ENCODE measurements around the gene NTHL1. TPM values are rescaled to one million over a fixed set of nuclear protein-coding genes. Genes with fewer than 3 reads are reported as not detected.

Gene NTHL1
- 10 to 100 TPM; 21.0 to 41.2 (median 26.9) TPM for polyA plus RNA-seq (ENCODE audit: insufficient read depth in 1 of 5, insufficient read length in 5 of 5, low replicate concordance in 1 of 5)
- long read RNA-seq, donor 1, transcript NTHL1-201 (6 exons, 1,067 nt): major isoform, 22 of 33 reads
- long read RNA-seq, donor 1, partial matches to known transcripts: 0 of 33 reads
- long read RNA-seq, donor 1, other reads (novel, unspliced or antisense): 0 of 33 reads
- long read RNA-seq, donor 2, transcript NTHL1-201 (6 exons, 1,067 nt): major isoform, 5 of 75 reads
- long read RNA-seq, donor 2, partial matches to known transcripts: 35 of 75 reads
- long read RNA-seq, donor 2, other reads (novel, unspliced or antisense): 29 of 75 reads
- long read RNA-seq, donor 3, transcript NTHL1-203 (2 exons, 564 nt): minor isoform, 5 of 24 reads
- long read RNA-seq, donor 3, transcript NTHL1-201 (6 exons, 1,067 nt): major isoform, 11 of 24 reads
- long read RNA-seq, donor 3, partial matches to known transcripts: 0 of 24 reads
- long read RNA-seq, donor 3, other reads (novel, unspliced or antisense): 0 of 24 reads
- long read RNA-seq, donor 4, transcript NTHL1-201 (6 exons, 1,067 nt): major isoform, 10 of 17 reads
- long read RNA-seq, donor 4, partial matches to known transcripts: 0 of 17 reads
- long read RNA-seq, donor 4, other reads (novel, unspliced or antisense): 0 of 17 reads
- long read RNA-seq, donor 5, transcript NTHL1-201 (6 exons, 1,067 nt): major isoform, 22 of 30 reads
- long read RNA-seq, donor 5, partial matches to known transcripts: 0 of 30 reads
- long read RNA-seq, donor 5, other reads (novel, unspliced or antisense): 0 of 30 reads
- long read RNA-seq, donor 6, transcript NTHL1-201 (6 exons, 1,067 nt): major isoform, 37 of 58 reads
- long read RNA-seq, donor 6, transcript NTHL1-210 (1 exons, 911 nt): minor isoform, 7 of 58 reads
- long read RNA-seq, donor 6, partial matches to known transcripts: 7 of 58 reads
- long read RNA-seq, donor 6, other reads (novel, unspliced or antisense): 0 of 58 reads
- long read RNA-seq, donor 7, transcript NTHL1-201 (6 exons, 1,067 nt): major isoform, 10 of 18 reads
- long read RNA-seq, donor 7, partial matches to known transcripts: 0 of 18 reads
- long read RNA-seq, donor 7, other reads (novel, unspliced or antisense): 0 of 18 reads
- long read RNA-seq, donor 8, transcript NTHL1-201 (6 exons, 1,067 nt): major isoform, 9 of 11 reads
- long read RNA-seq, donor 8, partial matches to known transcripts: 0 of 11 reads
- long read RNA-seq, donor 8, other reads (novel, unspliced or antisense): 0 of 11 reads

DNA sequence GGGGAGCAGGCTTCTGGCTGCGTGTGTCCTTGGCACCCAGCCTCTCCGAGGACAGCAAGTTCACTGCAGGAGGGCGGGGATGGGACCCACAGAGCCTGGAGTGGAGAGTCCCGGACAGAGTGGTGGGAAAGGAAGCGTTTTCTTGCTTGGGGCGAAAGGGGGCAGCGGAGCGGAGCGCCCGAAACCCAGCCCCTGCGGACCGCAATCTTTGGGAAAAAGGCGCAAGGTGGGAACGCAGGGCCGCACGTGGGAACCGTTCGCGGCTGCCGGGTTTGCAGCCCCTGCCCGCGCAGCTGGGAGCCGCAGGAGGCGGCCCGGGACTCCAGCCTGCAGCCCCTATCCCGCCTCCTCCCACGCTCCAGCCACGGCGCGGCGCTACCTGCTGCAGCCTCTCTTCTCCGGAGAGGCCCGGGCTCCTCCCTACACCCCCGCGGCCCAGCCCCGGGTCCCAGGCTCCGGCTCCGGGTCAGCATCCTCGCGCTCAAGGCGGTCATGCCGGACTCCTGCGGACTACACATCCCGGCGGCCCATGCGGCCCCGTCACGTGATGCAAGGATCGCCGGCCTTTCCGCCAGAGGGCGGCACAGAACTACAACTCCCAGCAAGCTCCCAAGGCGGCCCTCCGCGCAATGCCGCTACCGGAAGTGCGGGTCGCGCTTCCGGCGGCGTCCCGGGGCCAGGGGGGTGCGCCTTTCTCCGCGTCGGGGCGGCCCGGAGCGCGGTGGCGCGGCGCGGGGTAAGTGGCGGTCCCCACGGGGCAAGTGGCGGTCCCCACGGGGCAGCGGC lies at the start of gene NTHL1, which contains the start of gene TSC2:
NTHL1 (minus strand) TSS at position 505 of the 786 bp plus-strand sequence; CDS start at position 494, 11 bp downstream.
TSC2 (plus strand) TSS at position 656 of the 786 bp plus-strand sequence. CDS start 631 bp downstream, outside the sequence.
- peak; percentile 95 for DNase-seq

GRCh38 chr16:2096853-2097595 lies 49.4 kb upstream of the NTHL1 start:
- DNase-seq: no peak

GRCh38 chr16:2095918-2096582 lies 48.4 kb upstream of the NTHL1 start:
- no peak for DNase-seq

GRCh38 chr16:2095315-2095853 lies 47.8 kb upstream of the NTHL1 start:
- DNase-seq: no peak

GRCh38 chr16:2093793-2094192 lies 46.2 kb upstream of the NTHL1 start:
- no peak for DNase-seq

DNA sequence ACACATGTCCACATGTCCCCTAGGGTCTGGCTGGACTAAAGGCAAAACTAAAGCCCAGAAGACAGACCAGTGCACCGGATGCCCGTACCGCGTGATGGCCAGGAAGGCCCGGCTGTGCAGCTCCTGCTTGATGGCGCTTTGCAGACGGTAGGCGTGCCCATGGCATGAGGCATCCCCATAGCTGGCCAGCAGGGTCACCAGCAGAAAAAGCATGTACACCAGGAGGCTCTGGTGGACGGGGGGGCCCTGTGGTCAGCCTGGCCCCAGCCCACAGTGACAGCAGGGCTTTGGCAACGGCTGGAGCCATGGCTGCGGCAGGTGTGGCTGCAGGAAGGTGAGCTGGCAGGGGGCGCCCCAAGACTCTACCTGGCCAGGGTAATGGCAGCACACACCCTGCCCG lies 45.2 kb upstream of the NTHL1 start:
- DNase-seq: no peak

DNA sequence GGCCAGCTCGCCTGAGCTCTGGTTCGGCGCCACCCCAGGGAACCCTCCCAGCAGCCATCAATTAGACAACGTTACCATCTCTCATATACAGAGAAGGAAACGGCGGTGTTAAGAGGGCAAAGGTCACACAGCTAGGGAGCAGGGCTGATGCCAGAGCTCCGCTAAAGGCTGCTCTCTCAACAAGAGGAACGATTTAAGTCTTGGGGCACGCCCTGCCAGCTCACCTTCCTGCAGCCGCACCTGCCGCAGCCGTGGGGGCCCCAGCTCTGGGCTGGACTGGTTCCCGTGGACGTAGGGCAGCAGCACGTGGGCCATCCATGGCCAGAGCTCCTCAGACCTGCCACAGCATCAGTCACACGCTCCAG lies 44.6 kb upstream of the NTHL1 start:
- DNase-seq: no peak

- DNase-seq: no peak
Observed at GRCh38 chr16:2091547-2092255, 44.1 kb upstream of the NTHL1 start.

GRCh38 chr16:2090777-2091546 lies 43.3 kb upstream of the NTHL1 start:
- DNase-seq: peak; percentile 56 to 68

DNA sequence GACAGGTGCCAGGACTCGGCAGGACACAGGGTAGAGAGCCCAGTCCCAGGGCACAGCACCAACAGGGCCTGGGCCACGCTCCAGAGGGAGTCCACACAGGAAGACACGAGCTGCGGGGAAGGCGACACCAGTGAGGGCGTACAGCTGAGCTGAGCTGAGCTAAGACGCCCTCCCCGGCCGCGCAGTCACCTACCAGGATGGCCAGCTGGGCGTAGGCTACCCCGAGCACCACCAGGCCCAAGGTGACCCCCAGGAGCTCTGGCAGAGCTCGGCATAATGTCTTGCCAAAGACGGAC lies 42.8 kb upstream of the NTHL1 start:
- no peak for DNase-seq

- DNase-seq: no peak
Observed at GRCh38 chr16:2089706-2090480, 42.3 kb upstream of the NTHL1 start.

GRCh38 chr16:2088759-2089358 lies 41.2 kb upstream of the NTHL1 start:
- no peak for DNase-seq

GRCh38 chr16:2087748-2088631 lies 40.4 kb upstream of the NTHL1 start:
- DNase-seq: no peak

DNA sequence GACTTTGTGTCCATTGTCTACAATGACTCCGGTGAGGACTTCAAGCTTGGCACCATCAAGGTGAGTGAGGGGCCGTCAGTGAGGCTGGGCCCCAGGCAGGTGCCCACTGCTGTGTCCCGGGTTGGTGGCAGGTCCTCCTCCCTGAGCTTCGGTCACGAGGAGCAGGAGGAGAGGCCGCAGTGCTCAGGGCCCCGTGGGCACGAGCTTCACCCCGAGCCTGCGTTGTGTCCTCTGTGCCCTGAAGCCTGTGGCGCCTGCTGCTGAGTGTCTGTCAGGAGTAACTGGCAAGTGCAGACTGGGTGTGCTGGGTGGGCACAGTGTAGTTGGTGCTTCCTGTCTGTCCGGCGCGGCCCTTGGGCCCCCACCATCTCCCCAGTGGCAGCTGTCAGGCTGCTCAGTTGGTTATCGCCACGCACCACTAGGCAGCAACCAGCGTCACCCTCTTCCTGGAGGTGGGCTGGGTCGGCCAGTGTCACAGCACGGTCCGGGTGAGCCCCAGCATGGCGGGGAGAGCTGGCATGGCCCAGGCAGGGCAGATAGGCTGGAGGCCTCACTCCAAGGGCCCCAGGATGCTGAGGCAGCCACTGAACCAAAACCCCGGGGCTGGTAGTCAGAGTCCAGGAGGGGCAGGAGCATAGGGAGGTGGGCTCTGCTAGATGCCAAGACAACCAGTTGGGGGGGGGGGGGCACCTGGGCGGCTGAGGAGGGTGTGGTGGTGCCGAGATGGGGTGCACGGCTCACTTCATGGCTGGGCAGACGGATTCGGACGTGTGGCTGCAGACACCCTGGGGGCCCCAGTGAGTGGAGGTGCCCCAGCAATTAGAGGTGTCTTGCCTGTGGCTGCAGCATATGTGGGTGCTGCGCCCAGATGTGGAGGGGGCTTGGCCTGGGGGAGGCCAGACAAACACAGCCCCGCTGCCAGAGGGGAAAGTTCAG lies 39.4 kb upstream of the NTHL1 start:
- no peak for DNase-seq

Data from right lung (tissue), 10 donors.